ENCODE results near the gene KYAT1.

- TF ChIP-seq CTCF (IDR thresholded peaks at IDR 0.05; ENCODE audit: low read length) (no peak), EZH2 (IDR thresholded peaks at IDR 0.05; ENCODE audit: borderline replicate concordance, low read length) (no peak)
Measured at GRCh38 chr9:128892221-128892921, 10.6 kb upstream of the KYAT1 start.
